GM19452 (cell line): ENCODE data around the gene VEGFB.
A peak's percentile ranks its signal among the peaks of the same experiment; 100 is the strongest.

Experiments
- ATAC-seq: cut with Tn5 transposase; IDR thresholded peaks from one replicate; pipeline ENCODE4 v1.9.1; 2021; ENCODE audit not compliant: unreplicated experiment

Gene VEGFB

GRCh38 chr11:64210301-64211020 lies 23.9 kb upstream of the VEGFB start:
- no peak for ATAC-seq

DNA sequence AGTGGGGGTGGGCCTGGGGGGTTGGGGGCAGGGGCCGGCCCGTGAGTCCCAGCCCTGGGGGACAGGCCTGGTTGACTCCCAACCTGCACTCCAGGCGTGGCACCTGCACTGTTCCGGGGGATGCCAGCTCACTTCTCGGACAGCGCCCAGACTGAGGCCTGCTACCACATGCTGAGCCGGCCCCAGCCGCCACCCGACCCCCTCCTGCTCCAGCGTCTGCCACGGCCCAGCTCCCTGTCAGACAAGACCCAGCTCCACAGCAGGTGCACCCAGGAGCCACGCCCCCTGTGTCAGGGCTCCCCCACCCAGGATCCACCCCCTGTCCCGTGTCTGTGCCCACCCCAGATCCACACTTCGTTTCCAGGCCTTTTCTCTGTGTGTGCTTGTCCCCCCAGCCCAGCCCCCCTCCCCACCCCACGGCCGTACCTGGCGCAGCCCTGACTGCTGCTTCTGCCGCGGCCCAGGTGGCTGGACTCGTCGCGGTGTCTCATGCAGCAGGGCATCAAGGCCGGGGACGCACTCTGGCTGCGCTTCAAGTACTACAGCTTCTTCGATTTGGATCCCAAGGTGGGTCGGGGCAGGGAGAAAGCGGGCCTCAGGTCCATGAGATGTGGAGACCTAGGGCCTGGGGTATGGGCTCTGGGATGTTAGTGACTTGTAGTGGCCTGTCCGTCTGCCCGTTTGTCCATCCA lies 23.1 kb upstream of the VEGFB start:
- ATAC-seq = no peak

- ATAC-seq = no peak
These were observed 17.5 kb upstream of the VEGFB start for GRCh38 chr11:64216879-64217278.

GRCh38 chr11:64218628-64219353 lies 15.6 kb upstream of the VEGFB start:
- ATAC-seq = no peak

DNA sequence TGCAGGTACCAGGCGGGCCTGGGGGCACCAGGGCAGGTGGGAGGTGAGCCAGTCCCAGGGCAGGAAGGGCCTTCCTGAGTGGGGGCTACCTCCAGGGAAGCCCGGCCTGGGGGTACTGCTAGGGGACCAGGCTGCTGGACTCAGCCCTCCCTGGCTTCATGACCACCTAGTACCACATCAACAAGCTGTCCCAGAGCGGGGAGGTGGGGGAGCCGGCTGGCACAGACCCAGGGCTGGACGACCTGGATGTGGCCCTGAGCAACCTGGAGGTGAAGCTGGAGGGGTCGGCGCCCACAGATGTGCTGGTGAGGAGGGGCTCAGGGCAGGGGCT lies 15.1 kb upstream of the VEGFB start:
- no peak for ATAC-seq

DNA sequence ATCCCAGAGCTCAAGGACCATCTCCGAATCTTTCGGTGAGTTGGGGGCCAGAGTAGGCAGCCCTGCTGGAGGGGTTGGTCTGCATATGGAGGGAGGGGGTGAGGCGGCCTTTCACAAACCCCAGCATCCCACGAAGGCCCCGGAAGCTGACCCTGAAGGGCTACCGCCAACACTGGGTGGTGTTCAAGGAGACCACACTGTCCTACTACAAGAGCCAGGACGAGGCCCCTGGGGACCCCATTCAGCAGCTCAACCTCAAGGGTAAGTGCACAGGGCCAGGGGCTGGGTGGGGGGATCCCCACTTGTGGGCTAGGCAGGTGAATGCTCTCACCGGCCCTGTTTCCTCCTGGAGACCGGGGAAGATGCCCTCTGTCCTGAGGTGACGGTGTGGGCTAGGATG lies 14.6 kb upstream of the VEGFB start:
- ATAC-seq = no peak

DNA sequence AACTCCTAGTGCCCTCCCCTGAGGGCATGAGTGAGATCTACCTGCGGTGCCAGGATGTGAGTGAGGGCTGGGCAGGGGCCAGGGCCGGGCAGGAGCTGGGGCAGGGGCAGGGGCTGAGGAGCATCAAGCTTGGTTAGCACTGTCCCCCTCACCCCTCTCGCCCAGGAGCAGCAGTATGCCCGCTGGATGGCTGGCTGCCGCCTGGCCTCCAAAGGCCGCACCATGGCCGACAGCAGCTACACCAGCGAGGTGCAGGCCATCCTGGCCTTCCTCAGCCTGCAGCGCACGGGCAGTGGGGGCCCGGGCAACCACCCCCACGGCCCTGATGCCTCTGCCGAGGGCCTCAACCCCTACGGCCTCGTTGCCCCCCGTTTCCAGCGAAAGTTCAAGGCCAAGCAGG lies 14.1 kb upstream of the VEGFB start:
- no peak for ATAC-seq

- ATAC-seq = no peak
These were observed 13.6 kb upstream of the VEGFB start for GRCh38 chr11:64220798-64221197.

DNA sequence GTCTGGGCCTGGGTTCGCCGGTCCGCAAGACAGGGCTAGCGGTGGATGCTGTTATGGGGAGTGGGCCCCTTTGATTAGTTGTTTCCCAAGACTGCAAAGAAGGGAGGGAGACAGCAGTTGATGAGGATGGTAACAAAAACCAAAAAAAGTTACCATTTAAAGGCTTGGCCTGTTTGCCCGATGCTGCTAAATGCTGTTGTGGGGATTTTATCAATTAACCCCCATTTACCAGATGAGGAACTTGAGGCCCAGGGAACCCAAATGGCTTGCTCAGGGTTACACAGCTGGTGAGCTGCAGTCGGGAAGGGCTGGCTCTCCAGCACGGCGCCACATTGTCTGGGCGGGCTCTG lies 11.8 kb upstream of the VEGFB start:
- no peak for ATAC-seq

DNA sequence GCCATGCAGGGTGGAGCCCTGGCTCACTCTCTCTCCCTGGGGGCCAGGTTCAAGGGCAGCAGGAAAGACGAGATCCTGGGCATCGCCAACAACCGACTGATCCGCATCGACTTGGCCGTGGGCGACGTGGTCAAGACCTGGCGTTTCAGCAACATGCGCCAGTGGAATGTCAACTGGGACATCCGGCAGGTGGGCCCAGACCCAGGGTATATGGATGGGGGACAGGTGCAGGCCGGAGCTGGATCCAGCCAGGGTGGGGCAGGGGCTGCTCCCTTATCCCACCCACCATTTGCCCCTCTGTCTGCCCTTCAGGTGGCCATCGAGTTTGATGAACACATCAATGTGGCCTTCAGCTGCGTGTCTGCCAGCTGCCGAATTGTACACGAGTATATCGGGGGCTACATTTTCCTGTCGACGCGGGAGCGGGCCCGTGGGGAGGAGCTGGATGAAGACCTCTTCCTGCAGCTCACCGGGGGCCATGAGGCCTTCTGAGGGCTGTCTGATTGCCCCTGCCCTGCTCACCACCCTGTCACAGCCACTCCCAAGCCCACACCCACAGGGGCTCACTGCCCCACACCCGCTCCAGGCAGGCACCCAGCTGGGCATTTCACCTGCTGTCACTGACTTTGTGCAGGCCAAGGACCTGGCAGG lies 11.3 kb upstream of the VEGFB start:
- ATAC-seq = no peak

DNA sequence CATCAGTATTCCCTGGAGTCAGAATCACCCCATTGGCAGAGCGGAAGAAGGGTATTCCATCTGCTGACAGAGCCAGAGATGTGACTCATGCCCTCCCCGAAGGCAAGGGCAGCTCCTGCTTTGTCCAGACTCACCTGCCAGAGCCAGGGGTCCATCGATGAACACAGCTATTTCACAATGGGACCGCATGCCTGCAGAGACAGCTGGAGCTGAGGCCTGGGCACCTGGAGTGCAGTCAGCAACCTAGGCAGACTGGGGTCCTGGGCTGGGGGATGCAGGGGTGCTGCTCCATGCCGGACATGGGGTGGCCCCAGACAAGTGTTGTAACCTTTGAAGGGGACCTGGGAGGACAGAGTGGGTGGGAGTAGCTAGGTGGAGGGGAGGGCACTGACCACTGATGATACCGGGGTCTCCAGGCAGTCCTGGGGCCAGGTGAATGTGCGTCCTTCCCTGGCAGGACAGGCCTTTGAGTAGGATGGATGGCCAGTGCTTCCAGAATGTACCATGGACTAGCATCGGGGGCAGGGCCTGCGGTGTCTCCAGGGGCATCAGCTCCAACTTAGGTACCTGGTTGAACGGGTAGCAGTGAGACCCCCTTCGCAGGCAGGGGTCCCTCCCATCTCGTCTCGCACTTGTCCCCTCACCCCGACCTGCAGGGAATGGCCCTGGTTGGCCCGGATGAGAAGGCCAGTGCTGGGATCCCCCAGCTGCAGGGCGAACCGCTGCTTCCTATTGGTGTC lies 10.1 kb upstream of the VEGFB start:
- no peak for ATAC-seq

GRCh38 chr11:64224891-64225607 lies 9.3 kb upstream of the VEGFB start:
- ATAC-seq = no peak

- ATAC-seq = peak; percentile 49
These were observed 8.5 kb upstream of the VEGFB start, which contains the start of the genes NUDT22 and TRPT1 for GRCh38 chr11:64225608-64226506. TSS of gene NUDT22 (plus strand) at chr11:64226274. CDS start at chr11:64226653, 379 bp downstream. TSS of gene TRPT1 (minus strand) at chr11:64226186. CDS start at chr11:64225860, 326 bp downstream.

DNA sequence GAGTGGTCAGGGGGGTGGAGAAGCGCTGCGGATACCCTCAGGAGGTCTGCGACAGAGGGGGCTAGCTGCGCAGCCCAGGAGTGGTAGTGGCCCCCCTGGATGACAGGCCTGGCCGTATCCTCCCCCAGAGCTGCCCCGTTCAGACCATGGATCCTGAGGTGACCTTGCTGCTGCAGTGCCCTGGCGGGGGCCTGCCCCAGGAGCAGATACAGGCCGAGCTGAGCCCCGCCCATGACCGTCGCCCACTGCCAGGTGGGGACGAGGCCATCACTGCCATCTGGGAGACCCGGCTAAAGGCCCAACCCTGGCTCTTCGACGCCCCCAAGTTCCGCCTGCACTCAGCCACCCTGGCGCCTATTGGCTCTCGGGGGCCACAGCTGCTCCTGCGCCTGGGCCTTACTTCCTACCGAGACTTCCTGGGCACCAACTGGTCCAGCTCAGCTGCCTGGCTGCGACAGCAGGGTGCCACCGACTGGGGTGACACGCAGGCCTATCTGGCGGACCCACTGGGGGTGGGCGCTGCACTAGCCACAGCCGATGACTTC lies 7.8 kb upstream of the VEGFB start:
- no peak for ATAC-seq

GRCh38 chr11:64227405-64227956 lies 6.9 kb upstream of the VEGFB start:
- ATAC-seq = no peak

GRCh38 chr11:64229090-64229743 lies 5.2 kb upstream of the VEGFB start:
- ATAC-seq = no peak

GRCh38 chr11:64229744-64230170 lies 4.6 kb upstream of the VEGFB start:
- ATAC-seq = no peak
